ENCODE results near the gene MYOCOS.

DNA sequence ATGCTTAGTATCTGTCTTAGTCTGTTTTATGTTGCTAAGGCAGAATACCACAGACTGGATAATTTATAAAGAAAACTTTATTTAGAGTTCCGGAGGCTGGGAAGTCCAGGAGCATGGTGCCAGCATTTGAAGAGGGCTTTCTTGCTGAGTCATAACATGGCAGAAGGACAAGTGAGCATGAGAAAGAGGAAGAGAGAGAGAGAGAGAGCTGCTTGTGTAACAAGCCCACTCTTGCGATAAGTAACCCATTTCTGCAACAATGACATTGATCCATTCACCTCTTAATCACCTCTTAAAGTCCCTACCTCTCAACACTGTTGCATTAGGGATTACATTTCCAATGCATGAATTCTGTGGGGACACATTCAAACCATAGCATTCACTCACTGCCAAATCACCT is 11.7 kb upstream of the MYOCOS start:
- TF ChIP-seq CTCF (IDR thresholded peaks at IDR 0.05), result no peak
- TF ChIP-seq POLR2A (IDR thresholded peaks at IDR 0.05), result no peak
- no peak for TF ChIP-seq POLR2AphosphoS5 (IDR thresholded peaks at IDR 0.05)
- TF ChIP-seq EP300 (IDR thresholded peaks at IDR 0.05; ENCODE audit: low read depth), result no peak
